Activated CD4-positive, alpha-beta T cell treated with anti-CD3 and anti-CD28 coated beads, Interleukin-2, amount 50 U/mL, for 24 hours (primary cell): ENCODE data around the gene GPR37L1.
"Not testable (repeated sequence)": the region's sequence is repeated elsewhere in the genome, so short reads cannot be mapped to it uniquely, and the experiment has no call there.

ENCODE experiments used
- DNase-seq, 2 donors: peaks; one replicate each; pipeline ENCODE4 v3.0.0-alpha.2; 2020; ENCODE audit warnings: low read depth in 1 of 2, low spot score in 1 of 2

The GPR37L1 gene

GRCh38 chr1:202167054-202167453, 44.3 kb downstream of the GPR37L1 start:
- DNase-seq: not testable (repeated sequence)

GRCh38 chr1:202167708-202168415, 45.1 kb downstream of the GPR37L1 start:
- DNase-seq: no peak

- DNase-seq: no peak
These were observed 46.1 kb downstream of the GPR37L1 start for GRCh38 chr1:202168861-202169260.

GRCh38 chr1:202170726-202171125, 48.0 kb downstream of the GPR37L1 start:
- DNase-seq: no peak

- no peak for DNase-seq
These were observed 48.7 kb downstream of the GPR37L1 start for GRCh38 chr1:202171292-202172014.

DNA sequence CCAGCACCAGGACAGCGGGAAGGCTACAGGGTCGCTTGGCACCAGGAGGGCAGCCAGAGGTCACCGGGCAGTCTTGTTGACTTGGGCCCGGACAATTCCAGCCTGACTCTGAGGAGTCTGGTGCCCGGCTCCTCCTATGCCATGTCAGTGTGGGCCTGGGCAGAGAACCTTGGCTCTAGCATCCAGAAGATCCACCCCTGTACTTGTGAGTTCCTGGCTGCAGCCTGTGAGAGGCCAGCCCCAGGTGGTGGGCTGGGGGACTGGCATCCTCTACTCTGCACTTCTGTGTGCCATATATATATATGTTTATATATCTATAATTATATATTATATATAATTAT, 49.3 kb downstream of the GPR37L1 start:
- no peak for DNase-seq

- no peak for DNase-seq
These were observed 51.3 kb downstream of the GPR37L1 start for GRCh38 chr1:202173993-202174392.

DNA sequence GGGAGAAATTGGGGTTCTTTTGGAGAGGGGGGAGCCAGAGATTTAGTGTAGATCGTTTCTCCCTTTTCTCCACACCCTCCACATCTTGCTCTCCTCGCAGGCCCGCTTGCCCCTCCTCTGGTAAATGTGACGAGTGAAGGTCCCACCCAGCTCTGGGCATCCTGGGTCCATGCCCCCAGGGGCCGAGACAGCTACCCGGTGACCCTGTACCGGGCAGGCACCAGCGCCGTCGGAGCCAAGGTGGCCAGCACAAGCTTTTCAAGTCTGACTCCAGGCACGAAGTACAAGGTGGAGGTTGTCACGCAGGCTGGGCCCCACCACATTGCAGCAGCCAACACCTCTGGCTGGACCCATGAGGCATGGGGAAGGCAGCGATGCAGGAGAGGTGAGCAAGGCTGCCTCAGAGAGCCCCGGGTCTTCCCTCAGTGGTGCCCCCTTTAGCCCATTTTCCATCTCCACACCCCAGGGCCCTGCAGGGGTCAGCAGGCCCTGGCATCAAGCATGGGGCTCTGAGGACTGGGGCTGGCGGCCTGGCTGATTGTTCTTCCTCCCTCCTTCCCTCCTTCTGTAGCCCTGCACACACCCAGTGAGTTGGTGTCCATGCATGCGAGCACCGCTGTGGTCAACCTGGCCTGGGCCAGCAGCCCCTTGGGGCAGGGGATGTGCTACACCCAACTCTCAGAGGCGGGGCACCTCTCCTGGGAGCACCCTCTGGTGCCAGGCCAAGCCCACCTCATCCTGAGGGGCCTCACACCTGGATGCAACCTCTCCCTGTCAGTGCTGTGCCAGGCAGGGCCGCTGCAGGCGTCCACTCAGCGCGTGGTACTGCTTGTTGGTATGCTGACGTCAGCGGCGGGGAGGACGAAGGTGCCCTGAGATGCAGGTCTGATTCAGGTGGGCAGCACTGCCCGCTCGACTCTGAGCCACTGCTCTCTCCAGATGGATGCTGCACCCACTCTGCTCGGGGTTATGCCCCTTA, 54.5 kb downstream of the GPR37L1 start:
- DNase-seq: no peak

DNA sequence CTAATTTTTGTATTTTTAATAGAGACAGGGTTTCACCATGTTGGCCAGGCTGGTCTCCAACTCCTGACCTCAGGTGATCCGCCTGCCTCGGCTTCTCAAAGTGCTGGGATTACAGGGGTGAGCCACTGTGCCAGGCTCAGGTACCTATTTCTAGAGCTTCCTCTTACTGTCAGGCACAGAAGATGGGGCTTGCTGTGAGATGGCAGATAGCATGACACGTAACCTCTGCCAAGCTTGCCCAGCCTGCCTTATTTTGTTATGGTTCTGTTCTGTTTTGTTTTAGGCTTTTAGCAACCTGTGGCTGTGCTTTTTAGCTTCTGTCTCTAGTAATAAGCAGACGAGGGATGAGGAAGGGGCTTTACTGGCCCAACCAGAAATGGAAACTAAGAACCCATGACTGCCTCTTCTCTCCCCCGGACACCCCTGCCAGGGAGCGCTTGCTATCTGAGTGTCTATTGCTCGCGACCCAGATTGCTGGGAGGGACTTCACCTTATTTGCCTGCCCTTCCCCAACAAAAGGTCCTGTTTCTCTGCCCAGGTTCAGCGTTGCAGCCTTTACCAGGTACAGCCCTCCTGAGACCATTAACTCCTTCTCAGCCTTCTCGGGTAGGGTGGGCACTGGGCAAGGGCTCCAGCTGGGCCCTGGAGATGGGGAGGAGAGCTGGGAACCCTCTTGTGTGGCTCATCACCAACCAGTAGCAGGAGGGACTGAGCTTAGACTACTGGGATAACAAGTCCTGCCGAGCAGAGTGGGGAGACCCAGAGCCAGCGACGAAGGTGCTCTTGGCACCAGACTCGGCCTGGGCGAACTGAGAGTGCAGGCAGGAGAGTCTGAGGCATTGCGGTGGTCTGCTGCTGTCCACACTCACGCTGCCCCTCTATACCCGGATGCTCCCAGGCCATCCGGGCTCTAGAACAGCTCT, 57.4 kb downstream of the GPR37L1 start:
- DNase-seq: no peak

DNA sequence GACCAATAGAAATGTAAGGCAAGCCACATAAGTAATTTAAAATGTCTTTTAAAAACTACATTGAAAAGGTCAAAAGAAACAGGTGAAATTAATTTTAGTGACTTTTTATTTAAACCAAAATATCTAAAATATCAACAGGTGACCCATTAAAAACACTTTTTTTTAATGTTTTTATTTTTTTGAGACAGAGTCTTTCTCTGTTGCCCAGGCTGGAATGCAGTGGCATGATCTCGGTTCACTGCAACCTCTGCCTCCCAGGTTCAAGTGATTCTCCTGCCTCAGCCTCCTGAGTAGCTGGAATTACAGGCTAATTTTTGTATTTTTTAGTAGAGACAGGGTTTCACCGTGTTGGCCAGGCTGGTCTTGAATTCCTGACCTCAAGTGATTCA, 58.0 kb downstream of the GPR37L1 start:
- not testable (repeated sequence) for DNase-seq

- DNase-seq: no peak
These were observed 58.9 kb downstream of the GPR37L1 start for GRCh38 chr1:202181586-202181985.

GRCh38 chr1:202182040-202182877, 59.5 kb downstream of the GPR37L1 start:
- DNase-seq: no peak
